Measurements from ENCODE around the gene RPS17. TPM values are rescaled to one million over a fixed set of nuclear protein-coding genes. Genes with fewer than 3 reads are reported as not detected.

Gene RPS17
- total RNA-seq, 2 experiments from 2014 or later, result 1,680 to 1,976 TPM

Other genes with a start within 250 kb of the RPS17 start
- gene GOLGA6L10, start 191.0 kb downstream of the RPS17 start, total RNA-seq, result under 1 TPM; 0.54 to 0.97 TPM
- 1 to 10 TPM; 1.3 to 1.8 TPM for gene GOLGA6L9, start 110.6 kb downstream of the RPS17 start, total RNA-seq
- not detected for gene CPEB1, start 106.9 kb upstream of the RPS17 start, total RNA-seq
- under 1 TPM in 1 of 2 experiments, not detected in 1; 0.08 TPM for gene AP3B2, start 169.4 kb upstream of the RPS17 start, total RNA-seq

Data from activated CD4-positive, alpha-beta T cell treated with anti-CD3 and anti-CD28 coated beads, Interleukin-2, amount 10 ng/mL, durations not matched to agents 7 days and 5 days (primary cell).